ENCODE data around the gene RUNX2.

Gene RUNX2

DNA sequence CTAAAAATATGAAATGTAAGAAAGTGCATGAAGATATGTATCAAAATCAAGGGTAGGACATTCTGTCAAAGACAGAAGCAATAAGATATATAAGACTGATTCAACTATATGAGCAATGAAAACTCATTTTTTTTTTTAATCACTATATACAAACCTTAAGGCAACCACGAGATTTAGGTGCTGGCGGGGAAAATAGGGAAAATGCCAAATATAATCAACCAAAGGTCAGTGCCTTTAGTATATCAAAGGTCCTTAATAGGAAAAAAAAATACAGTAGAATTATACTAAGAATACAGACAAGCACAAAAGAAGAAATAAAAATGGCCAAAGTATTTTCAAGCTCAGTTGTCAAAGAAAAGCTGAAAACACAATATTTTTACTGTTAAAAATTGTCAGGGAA lies 25.5 kb downstream of the RUNX2 start:
- DNase-seq = no peak

DNA sequence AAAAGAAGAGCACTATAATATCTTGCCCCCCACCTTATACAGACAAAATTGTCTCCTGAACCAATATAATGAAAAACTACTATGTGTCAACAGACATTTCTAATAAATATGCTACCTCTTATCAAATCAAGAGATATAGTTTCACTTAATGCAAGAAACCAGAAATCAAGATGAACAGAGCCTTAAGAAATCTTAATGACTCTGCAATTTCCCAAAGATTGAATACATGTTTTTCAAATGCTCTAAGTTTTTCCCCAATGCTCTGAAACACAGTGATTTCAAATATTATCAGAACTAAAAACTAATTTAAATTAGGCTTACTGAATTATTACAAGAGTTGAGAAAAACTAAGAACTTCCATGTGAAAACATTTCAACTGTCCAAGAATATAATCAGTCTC lies 36.3 kb downstream of the RUNX2 start:
- DNase-seq = no peak

DNA sequence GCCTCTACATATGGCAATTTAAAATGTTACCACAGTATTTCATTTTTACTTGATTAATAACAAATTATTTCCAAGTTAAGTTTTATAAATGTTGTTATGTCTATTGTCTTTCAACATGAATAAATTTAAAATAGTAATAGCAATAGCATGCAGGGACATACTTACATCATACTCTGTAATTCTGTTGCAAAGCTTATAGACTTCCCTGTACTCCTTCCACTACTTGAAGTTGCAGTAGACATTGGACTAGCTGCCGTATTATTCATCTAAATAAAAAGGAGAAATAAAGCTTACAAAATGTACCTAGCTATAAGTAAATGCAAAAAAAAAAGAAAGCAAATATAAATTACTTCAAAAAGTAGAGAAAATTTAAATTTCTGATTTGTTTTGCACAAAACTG lies 36.9 kb downstream of the RUNX2 start:
- DNase-seq = no peak

DNA sequence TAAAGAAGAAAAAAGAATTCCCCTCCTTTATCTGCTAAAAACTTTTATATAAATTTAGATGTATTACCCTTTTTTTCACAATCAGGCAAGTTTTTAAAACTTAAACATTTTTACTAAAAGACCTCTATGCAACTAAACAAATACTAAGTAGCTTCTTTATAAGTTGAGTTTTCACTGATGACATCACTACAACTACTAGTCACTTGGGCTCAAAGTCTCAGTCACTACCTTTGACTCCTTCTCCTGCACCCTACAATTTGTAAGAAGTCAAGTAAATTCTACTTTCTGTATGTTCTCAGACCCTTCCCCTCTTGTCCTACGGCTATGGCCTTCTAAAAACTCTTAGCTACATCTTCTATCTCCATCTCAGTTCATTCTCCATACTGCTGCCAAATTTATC lies 38.4 kb downstream of the RUNX2 start:
- no peak for DNase-seq

DNA sequence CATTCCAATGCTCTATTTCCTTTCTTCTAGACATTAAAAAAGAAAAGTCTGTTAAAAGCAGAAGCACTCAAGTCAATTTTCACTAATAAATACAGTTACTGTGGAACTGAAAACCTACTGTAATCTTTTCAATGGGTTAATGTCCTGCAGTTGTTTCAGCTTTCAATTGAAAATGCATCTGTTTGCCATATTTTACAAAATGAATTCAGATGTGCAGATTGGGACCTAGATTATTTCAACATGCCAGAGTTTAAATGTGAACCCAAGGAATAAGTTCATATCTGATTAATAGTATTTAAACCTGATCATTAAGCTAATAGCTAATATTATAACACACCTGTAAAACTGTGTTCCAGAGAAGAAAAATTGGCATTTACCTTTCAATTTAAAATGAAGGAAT lies 39.9 kb downstream of the RUNX2 start:
- DNase-seq = no peak

DNA sequence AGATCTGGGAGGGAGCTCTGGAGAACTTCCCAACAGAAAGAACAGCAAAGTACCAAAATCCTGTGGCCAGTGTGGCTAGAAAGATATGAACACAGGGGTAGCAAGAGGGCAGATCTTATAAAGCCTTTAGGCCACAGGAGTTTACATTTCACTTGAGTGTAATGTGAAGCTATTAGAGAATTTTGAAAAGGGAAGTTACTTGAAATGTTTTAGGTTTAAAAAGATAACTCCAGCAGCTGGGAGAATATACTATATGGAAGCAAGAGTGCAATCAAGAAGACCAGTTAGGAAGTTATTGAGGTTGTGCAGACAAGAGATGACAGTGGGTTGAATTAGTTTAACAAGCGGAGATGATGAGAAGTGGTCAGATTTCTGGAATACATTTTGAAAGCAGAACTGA lies 41.7 kb downstream of the RUNX2 start:
- no peak for DNase-seq

DNA sequence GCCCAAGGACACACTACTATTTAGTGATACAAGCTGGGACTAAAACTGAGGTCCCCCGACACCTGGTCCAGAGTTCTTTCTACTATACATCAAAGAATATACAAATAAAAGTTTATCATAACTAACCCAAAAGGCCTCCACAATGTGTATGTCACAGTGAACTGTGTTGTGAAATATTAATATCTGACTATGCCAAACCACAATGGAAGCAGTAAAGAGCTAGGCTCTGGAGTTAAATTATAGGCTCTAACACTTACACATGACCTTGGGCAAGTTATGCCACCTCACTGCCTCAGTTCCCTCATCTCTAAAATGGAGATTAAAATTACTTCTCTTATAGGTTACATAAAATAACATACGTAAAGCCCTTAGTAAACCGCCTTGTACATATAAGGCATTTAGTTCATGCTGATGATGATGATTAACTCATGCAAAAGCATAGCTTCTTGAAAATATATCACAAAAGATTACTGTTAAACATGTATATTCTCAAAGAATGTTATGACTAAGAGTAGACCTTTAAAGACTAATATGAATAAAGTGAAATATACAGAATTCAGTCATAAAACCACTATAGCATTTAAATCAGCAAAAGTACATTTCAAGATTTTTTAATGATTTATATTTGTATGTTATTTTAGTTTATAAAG lies 43.9 kb downstream of the RUNX2 start:
- DNase-seq = no peak

DNA sequence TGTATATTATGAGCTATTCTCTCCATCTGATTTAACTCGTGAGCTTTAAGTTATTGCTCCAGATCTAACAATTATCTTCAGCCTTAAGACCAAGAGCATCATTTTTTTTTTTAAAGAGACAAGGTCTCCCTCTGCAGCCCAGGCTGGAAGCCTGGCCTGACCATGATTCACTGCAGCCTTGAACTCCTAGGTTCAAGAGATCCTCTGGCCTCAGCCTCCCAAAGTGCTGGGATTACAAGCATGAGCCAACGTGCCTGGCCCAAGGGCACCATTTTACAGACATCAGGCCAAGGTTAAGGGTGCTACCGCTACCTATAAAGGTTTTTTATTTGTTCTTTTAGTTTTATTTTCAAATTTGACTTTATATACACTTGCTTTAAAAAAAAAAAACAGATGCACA lies 47.3 kb downstream of the RUNX2 start:
- no peak for DNase-seq

DNA sequence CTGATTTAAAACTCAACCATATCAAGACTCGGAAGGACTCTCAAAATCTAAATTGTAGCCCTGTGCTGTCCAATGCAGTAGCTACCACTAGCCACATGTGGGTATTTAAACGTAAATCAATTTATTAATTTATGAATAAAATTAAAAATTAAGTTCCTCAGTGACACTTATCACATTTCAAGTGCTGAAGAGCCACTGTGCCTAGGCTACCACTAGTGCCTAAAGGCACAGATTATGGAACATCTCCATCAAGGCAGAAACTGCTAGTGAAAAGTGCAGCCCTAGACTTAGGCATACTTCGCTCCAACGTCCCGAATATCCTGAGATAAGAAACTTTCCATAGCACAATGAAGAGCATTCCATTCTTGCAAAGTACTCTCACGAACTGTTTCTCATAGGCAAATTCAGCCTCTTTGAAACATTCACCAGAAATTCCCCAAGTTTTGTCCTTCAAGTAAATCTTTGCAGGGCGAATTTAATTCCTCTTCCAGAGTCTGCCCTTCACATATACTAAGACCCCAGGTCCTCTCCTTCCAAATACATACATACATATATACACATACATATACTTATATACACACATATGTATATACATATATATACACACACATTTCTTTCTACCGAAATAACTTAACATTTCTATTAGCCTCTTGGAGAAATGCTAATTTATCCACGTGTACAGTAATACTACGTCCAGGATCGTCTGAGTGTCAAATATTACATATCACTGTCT lies 48.3 kb downstream of the RUNX2 start:
- no peak for DNase-seq

DNA sequence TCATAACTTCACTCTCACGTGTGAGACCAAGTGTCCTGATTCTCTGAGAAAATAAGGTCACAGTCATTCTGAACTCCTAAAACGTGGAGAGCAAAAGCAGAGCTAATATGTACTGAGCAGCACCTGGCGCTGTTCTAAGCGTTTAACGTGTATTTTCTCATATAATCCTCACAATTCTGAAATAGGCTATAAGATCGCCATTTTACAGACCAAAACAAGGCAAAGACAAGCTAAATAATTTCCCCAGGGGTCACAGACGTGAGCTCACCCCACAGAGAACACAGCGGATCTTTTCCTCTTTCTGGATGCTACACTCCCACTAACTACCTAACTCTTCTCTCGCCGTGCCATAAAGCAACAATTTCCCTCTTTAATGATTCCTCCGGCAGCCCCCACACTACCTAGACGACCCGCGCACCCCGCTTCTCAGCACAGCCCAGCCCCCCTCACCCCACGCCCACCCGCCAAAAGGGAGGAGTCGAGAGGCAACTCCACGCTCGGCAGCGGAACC lies 49.0 kb downstream of the RUNX2 start:
- DNase-seq = peak; percentile 38

DNA sequence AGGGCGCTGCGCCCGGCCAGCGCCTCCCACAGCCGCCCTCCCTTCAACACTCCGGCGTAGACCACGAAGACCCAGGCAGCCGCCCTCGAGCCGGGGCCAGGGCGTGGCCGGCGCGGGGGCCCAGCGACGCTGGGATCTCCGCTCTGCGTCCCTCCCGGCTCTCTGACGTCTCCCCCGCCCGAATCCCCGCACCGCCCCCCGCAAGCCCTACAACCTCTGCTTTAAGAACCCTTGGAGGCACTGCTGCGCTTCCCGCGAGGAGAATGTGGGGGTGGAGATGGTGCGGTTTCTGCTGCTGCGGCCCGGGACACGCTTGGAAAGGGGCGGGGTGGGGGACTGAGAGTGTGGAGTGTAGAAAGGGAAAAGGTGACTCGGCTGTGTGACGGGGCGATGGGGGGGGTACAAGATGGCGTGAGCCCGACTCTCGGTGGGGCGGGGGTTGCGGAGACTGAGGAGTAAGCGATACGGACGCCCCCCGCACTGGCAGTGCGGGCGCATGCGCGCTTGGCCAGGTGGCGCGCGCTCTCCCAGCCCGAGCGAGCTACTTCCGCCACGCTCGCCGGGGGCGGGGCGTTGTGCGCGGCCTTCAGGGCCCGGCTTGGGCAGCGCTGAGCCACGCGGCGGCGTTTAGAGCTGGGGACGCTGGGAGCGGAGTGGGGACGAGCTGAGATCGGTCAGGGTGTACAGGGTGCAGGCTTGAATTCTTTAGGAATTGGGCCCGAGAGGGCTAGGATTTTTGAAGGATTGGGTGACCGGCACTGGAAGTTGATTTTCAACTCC lies 49.6 kb downstream of the RUNX2 start, which contains the start of gene SUPT3H:
Gene SUPT3H, minus strand, starts transcription at position 381 of the 780 bp plus-strand sequence.
- DNase-seq = peak; percentile 88

DNA sequence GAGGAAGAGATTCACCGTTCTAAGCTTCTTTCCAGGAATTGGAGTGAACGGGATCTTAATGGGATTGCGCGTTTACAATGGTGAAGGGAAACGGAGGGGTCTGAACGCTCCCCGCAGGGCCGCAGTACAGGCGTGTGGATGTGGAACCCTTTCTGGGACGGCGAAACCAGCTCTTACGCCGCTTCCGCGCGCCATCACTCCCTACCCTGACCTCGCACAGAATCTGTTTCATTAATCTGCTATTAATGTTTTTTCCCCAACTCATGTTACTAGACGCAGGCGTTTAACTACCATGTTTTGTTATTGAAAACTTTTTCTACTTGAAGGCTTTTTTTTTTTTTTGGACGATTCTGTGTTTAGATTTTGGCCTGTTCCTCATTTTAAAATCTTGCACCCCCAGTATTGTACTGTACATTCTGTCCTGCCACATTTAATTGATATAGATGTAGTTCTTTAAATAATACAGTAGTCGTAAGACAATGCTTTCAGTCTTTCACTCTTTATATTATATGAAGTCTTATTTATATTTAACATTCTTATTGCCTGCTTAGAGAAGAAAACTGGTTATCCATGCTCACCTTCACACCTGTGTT lies 50.3 kb downstream of the RUNX2 start:
- DNase-seq = no peak

DNA sequence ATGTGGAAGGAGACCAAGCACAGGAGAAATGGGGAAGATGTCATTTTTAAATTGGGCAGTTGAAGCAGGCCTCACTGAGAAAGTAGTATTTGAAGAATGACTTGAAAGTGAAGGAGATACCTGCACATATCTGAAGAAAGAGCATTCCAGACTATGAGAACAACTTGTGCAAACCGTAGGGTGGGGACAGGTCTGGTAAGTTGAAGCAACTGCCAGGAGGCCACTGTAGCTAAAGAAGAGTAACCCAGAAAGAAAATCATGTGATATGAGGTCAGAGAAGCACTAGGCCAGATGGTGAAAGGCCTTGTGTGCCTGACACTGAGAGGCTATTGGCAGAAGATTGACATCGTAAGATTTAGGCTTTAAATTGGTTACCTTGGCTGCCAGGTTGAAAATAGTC lies 54.3 kb downstream of the RUNX2 start:
- DNase-seq = no peak

DNA sequence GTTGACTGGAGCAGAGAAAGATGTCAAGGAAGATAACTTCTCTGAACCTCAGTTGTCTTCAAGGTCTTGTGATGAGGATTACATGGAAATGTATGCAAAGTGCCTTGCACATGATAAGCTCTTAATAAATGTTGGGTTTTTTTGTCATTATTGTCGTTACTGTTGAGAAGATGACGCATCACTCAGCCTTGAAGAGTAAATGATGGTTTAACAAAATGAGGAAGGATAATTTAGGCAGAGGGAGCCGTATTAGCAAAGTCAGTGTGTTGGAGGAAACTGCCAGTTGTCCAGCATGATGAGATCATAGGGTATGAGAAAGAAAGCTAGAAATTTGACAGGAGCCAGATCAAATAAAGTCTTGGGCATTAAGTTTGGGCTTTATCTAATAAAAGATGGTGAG lies 58.4 kb downstream of the RUNX2 start:
- no peak for DNase-seq

DNA sequence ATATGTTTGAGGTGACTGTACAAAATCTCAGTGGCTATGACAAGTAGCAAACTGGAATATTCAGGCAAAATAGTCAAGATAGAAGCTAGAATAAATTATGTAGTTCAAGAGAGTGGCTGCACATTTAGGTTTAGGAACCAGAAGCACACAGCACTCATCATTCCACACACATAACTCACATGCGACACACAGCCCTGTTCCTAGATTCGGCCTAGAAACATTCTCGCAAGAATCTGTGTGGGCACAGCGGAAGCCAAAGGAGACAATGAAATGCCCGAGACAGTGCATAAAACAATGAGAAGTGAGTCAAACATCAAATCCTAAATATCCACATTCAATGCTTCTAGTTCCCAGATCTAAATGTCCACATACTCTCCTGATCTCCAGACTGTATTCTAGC lies 59.1 kb downstream of the RUNX2 start:
- no peak for DNase-seq

DNA sequence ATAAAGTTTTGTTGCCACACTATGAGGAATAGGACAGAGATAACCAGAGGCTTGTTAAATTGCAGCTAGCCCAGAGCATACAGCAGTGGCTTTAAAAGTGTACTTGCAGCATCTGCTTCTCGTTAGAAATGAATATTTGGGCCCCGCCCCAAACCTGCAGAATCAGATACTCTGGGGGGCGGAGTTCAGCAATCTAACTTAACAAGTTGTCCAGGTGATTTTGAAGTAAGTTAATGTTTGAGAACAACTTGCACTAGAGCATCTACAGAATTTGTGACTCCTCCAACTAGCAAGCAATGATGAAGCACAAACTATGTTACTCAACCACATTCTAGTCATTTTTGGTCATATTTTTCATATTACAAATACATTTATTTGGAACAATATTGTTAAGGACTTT lies 60.2 kb downstream of the RUNX2 start:
- DNase-seq = no peak

DNA sequence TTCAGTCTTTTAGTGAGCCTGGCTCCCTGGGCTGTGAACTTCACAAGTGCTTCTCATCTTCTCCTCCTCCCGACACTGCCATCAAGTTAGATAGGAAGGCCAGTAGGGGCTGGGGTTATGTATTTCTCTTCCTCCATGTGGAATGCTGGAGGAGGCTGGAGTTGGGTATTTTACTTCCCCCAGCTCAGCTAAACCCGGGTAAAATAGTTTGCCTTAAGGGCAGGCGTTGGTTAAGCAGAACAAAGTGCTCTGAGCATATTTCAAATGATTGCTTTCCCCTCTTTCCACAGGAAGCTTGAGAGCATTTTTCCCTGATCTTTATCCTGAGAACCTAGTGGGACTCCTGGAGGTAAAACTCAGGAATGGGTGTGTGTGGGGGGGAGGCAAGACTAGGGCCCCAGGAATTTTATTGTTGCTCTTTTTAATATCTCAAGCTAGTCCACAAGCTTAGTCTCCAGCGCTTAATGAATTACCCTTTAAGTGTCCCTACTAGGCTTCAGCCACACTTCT lies 66.5 kb downstream of the RUNX2 start:
- DNase-seq = no peak

DNA sequence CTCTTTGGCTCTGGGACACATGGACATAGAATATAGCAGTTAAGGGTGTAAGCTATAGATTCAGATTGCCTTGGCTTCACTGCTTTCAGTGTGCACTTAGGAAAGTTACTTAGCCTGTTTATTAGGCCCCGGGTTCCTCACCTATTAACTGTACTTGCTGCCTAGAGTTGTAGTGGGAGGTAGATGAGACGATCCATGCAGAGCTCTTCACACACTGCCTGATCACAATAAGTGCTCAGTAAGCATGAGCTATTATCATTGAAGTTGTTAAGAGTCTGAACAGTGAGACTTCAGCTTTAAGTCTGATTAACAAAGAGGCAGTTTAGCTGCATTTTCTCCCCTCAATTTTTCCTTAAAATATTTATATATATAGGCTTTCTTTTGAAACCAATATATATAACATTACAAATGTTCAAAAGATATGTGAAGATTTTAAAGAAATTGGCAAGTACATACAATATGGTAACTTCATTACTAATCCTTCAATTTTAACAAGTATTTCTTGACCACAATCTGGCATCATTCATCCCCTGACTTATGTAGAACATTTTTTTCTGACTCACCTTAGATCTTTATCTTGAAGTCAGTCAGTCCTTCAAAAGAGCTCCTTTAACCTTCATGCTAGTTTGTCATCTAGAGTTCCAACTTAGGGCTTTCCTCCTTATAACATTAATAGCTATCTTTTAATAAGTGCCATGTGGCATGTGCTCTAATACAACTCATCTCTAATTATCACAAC lies 70.1 kb downstream of the RUNX2 start:
- no peak for DNase-seq

DNA sequence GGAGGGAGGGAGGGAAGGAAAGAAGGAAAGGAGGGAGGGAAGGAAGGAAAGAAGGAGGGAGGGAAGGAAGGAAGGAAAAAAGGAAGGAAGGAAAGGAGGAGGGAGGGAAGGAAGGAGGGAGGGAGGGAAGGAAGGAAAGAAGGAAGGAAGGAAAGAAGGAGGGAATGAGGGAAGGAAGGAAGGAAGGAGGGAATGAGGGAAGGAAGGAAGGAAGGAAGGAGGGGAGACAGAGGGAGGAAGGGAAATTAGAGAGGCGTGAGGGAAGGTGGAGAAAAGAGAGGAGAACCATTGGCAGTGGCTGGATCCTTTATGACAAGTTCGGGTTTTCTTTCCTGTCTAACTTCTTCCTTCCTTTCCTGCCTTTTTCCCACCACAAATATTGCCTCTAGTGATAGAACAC lies 71.9 kb downstream of the RUNX2 start:
- DNase-seq = no peak

DNA sequence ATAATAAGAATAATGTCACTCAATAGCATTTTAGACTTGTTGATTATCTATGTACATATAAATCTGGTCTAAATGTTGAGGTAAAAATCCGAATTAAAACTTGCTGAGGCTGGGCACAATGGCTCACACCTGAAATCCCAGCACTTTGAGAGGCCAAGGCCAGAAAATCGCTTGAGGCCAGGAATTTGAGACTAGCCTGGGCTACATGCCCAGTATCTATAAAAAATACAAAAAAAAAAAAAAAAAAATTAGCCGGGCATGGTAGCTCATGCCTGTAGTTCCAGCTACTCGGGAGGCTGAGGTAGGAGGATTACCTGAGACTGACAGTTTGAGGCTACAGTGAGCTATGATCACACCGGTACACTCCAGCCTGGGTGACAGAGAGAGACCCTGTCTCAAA lies 83.8 kb downstream of the RUNX2 start:
- peak; percentile 12 for DNase-seq

DNA sequence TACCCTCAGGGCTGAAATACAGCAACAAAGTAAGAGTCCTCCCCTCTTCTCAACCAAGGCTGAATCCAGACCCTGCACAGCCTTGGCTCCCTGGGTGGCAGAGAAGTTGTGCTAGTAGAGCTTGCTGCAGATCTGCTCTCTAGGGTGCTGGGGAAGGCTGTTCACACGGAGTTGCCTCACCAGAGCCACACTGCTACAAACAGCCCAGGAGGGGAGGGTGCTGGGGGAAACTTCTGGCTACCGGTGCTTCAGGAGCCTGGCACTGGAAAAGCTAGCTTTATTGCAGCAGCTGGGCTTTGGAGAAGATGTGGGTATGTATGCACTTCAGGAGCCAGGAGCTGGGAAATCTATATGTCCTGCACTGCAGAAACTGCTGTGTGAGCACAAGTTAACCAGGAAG lies 87.2 kb downstream of the RUNX2 start:
- no peak for DNase-seq

DNA sequence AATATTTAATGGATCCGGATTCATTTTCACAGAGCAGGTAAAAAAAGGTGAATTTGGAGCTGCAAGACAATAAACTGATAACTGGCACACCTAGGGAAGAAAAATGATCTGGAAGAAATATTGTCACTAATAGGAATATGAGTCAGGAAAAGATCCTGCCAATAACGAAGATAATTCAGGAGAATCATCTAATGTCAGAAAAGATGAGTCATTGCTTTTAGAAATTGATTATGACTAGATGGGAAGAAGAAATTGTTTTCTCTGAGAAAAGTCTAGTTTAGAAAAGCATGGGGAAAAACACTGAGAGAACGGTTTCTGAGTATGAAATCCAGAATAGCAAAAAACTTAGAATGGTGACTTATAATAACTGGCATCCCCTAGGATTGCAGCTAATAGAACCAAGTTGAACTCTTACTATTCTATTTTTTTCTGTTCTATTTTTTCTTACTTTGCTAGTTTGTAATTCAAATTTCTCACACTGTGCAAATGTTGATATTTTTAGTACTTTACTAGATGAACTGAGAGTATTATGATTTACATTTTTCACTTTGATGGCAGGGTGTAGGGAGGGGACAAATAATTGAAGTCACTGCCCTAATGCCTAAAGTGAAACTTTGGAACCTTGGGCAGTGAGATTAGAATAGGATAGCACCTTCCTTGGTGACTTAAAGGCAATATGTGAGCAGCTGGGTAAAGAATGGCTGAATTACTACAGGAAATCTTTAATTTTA lies 87.8 kb downstream of the RUNX2 start:
- DNase-seq = no peak
